Caco-2 (cell line): ENCODE data around the gene ZMAT5. TPM values are rescaled to one million over a fixed set of nuclear protein-coding genes. Genes with fewer than 3 reads are reported as not detected.

ENCODE experiments used
- BruUV-seq: library from RNA; stranded (reverse); fragments of 400-500 nt; replicated peaks from 2 replicates; lab custom pipeline; 2021; lab: Mats Ljungman, UMichigan
- CTCF ChIA-PET: fragments of 300-600 bp; sonication (Branson Sonifier 250); formaldehyde crosslinking; loops from one replicate; lab custom pipeline; 2022; ENCODE audit warnings: antibody characterized with exemption; lab: Charles Lee
- POLR2A ChIA-PET: fragments of 300-600 bp; sonication (Branson Sonifier 250); formaldehyde crosslinking; loops from one replicate; lab custom pipeline; 2022; ENCODE audit warnings: antibody characterized with exemption; lab: Charles Lee
- DNase-seq, 2 experiments: peaks; one replicate each; pipeline versions ENCODE4 v3.0.0 to v3.0.0-alpha.2; 2020 to 2022
- H3K27me3 ChIP-seq: replicated peaks from 2 replicates; pipeline ENCODE4 v1.6.0; 2011; ENCODE audit warnings: low read length; ENCODE audit not compliant: control insufficient read depth, insufficient read depth
- H3K36me3 ChIP-seq: 2 replicates; pipeline ENCODE4 v1.5.1; 2011; ENCODE audit warnings: low read length; ENCODE audit not compliant: control insufficient read depth, insufficient read depth
- H3K4me1 ChIP-seq: fragments of 250-450 bp; sonication (Bioruptor Pico); 2 replicates; pipeline ENCODE4 v1.5.1; 2020; ENCODE audit warnings: mild to moderate bottlenecking
- H3K4me3 ChIP-seq: 2 replicates; pipeline ENCODE4 v1.5.1; 2011; ENCODE audit warnings: low read depth, mild to moderate bottlenecking, control low read depth, low read length
- H3K9me3 ChIP-seq: fragments of 250-450 bp; sonication (Bioruptor Pico); 2 replicates; pipeline ENCODE4 v1.5.1; 2020; ENCODE audit warnings: mild to moderate bottlenecking, moderate library complexity
- H3K27ac Mint-ChIP-seq: one replicate; pipeline ENCODE4 v1.8.0; 2022; ENCODE audit warnings: mixed read lengths; ENCODE audit not compliant: unreplicated experiment
- H3K27me3 Mint-ChIP-seq: one replicate; pipeline ENCODE4 v1.8.0; 2022; ENCODE audit warnings: mixed read lengths; ENCODE audit not compliant: insufficient read depth, unreplicated experiment
- H3K36me3 Mint-ChIP-seq: one replicate; pipeline ENCODE4 v1.8.0; 2022; ENCODE audit warnings: mild to moderate bottlenecking, mixed read lengths; ENCODE audit not compliant: insufficient read depth, unreplicated experiment
- H3K4me1 Mint-ChIP-seq: one replicate; pipeline ENCODE4 v1.8.0; 2022; ENCODE audit warnings: low read depth, mixed read lengths; ENCODE audit not compliant: unreplicated experiment
- H3K4me3 Mint-ChIP-seq: one replicate; pipeline ENCODE4 v1.8.0; 2022; ENCODE audit warnings: mild to moderate bottlenecking, moderate library complexity, mixed read lengths; ENCODE audit not compliant: unreplicated experiment
- H3K9me3 Mint-ChIP-seq: one replicate; pipeline ENCODE4 v1.8.0; 2022; ENCODE audit warnings: mixed read lengths; ENCODE audit not compliant: unreplicated experiment
- intact Hi-C: fragments of 100-400 bp; cut with micrococcal nuclease; formaldehyde crosslinking; loops from one replicate; pipeline ENCODE4 v1.10.0; 2022; ENCODE audit not compliant: unreplicated experiment
- total RNA-seq: library from RNA; stranded (reverse); gene quantifications from 2 replicates; pipeline ENCODE4 v1.2.3, GENCODE V29; 2022
- TF ChIP-seq, protein P1 (sequence below), 2 experiments: fragments of 200-600 bp in 1 of 2; IDR thresholded peaks; 1 replicate in 1 of 2; 2 replicates in 1 of 2; pipeline versions ENCODE4 v1.5.1 to v1.8.0; 2011 to 2022; ENCODE audit warnings: antibody characterized with exemption in 1 of 2, control low read depth in 1 of 2, inconsistent platforms in 1 of 2, low read depth in 1 of 2, low read length in 1 of 2, mild to moderate bottlenecking in 1 of 2, moderate library complexity in 1 of 2; ENCODE audit not compliant: insufficient read depth in 1 of 2, severe bottlenecking in 1 of 2, unreplicated experiment in 1 of 2

Gene ZMAT5
- total RNA-seq, 1 experiment from 2014 or later = 19.7 TPM

DNA sequence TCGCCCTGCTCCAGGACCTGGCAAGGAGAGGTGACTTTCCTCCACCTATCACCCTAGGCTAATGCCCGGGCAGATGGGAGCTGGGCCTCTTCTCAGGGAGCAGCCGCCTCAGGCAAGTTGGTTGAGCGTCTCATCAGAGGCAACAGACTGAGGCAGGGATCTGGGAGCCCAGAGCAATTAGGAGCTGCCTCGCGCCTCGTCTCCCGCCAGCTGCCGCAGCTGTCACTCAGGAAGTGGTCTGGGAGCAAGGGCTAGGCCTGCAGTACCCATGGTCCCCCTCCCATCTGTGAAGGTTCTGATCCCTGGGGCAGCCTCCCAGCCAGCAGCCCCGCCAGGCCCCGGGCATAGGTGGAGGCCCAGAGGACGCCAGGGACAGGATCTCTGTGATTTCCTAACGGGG, 51.6 kb downstream of the ZMAT5 start:
- Histone ChIP-seq H3K4me3 (no peak overlapping the region), H3K4me1 (no peaks in the 10 kb centered on the region), H3K27me3 (peaks cover 1% of the 10 kb centered on the region), H3K9me3 (no peaks in the 10 kb centered on the region), H3K36me3 (no peaks in the 10 kb centered on the region)
- H3K36me3 Mint-ChIP-seq = no peaks in the 10 kb centered on the region
- H3K9me3 Mint-ChIP-seq = no peaks in the 10 kb centered on the region
- DNase-seq = no peak
- peaks cover 15% of the 10 kb centered on the region for H3K27me3 Mint-ChIP-seq
- intact Hi-C loops = no loop called here
- no peaks in the 10 kb centered on the region for H3K4me1 Mint-ChIP-seq
- CTCF ChIA-PET = no interaction called here
- no TSS peak for BruUV-seq
- POLR2A ChIA-PET = no interaction called here
- H3K27ac Mint-ChIP-seq = no peak overlapping the region
- TF ChIP-seq, protein P1, sequence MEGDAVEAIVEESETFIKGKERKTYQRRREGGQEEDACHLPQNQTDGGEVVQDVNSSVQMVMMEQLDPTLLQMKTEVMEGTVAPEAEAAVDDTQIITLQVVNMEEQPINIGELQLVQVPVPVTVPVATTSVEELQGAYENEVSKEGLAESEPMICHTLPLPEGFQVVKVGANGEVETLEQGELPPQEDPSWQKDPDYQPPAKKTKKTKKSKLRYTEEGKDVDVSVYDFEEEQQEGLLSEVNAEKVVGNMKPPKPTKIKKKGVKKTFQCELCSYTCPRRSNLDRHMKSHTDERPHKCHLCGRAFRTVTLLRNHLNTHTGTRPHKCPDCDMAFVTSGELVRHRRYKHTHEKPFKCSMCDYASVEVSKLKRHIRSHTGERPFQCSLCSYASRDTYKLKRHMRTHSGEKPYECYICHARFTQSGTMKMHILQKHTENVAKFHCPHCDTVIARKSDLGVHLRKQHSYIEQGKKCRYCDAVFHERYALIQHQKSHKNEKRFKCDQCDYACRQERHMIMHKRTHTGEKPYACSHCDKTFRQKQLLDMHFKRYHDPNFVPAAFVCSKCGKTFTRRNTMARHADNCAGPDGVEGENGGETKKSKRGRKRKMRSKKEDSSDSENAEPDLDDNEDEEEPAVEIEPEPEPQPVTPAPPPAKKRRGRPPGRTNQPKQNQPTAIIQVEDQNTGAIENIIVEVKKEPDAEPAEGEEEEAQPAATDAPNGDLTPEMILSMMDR (IDR thresholded peaks at IDR 0.05; ENCODE audit: insufficient read depth in 1 of 2, low read depth in 1 of 2, low read length in 1 of 2, severe bottlenecking in 1 of 2, unreplicated experiment in 1 of 2) = no peak
- no peak overlapping the region for H3K4me3 Mint-ChIP-seq

DNA sequence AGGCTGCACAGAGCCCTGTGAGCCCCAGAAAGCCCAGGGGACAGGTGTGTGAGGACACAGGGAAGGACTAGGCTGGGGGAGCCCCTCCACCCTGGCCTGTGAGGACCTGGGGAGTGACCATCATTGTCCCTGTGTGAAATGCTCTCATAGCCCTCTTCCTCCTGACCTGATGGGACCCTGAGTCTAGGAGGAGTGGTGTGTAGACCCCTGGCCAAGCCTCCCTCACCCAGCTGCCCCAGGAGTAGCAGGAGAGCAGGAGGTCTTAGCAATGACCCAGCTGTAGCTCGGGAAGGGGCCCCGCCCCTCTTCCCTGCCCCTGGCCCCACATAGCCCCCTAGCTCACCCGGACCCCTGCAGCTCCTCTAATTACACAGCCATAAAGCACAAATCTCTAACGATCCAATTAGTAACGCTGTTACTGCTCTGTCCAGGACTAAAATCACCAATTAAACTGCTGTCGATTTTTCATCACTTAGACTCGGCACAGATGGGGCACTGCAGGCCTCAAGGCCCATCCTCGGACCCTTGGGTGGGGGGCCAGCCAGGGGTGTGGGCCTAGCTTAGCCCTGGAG, 53.6 kb downstream of the ZMAT5 start:
- H3K27me3 Mint-ChIP-seq = peaks cover 10% of the 10 kb centered on the region

DNA sequence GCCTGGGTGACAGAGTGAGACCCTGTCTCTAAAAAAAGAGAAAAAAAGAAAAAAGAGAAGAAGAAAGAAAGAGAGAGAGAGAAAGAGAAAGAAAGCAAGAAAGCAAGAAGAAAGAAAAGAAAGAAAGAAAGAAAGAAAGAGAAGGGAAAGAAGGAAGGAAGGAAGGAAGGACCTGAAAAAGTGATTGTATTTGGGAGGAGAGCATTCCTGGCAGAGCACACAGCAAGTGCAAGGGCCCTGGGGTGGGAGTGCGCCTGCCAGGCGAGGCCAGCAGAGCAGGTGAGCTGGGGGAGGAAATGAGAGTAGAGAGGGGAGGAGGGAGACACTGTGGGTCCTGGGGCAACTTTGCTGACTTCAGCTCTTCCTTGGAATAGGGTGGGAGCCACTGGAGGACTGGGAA, 54.7 kb downstream of the ZMAT5 start:
- Histone ChIP-seq H3K4me1 (no peaks in the 10 kb centered on the region), H3K36me3 (no peaks in the 10 kb centered on the region), H3K27me3 (peaks cover 1% of the 10 kb centered on the region), H3K9me3 (no peaks in the 10 kb centered on the region), H3K4me3 (no peak overlapping the region)
- ChIA-PET CTCF (interaction anchor here (0.5 to 0.7 kb wide), 3 partner anchors 8 to 56 kb away, joined by 3 to 6 read pairs (median 4); no protein-coding TSS in a partner anchor), POLR2A (no interaction called here)
- intact Hi-C loops = no loop called here
- Mint-ChIP-seq H3K4me1 (no peaks in the 10 kb centered on the region), H3K9me3 (no peaks in the 10 kb centered on the region), H3K27me3 (peaks cover 10% of the 10 kb centered on the region), H3K36me3 (no peaks in the 10 kb centered on the region), H3K4me3 (no peak overlapping the region), H3K27ac (no peak overlapping the region)
- DNase-seq = no peak
- BruUV-seq = no TSS peak
- TF ChIP-seq, protein P1 (IDR thresholded peaks at IDR 0.05; ENCODE audit: insufficient read depth in 1 of 2, low read depth in 1 of 2, low read length in 1 of 2, severe bottlenecking in 1 of 2, unreplicated experiment in 1 of 2) = no peak

More for the DNA sequence above, 53.6 kb downstream of the ZMAT5 start:
- Histone ChIP-seq H3K4me3 (no peak overlapping the region), H3K9me3 (no peaks in the 10 kb centered on the region), H3K27me3 (peaks cover 1% of the 10 kb centered on the region), H3K36me3 (no peaks in the 10 kb centered on the region), H3K4me1 (no peaks in the 10 kb centered on the region)
- no peak for DNase-seq
- Mint-ChIP-seq H3K4me1 (no peaks in the 10 kb centered on the region), H3K9me3 (no peaks in the 10 kb centered on the region), H3K4me3 (no peak overlapping the region), H3K36me3 (no peaks in the 10 kb centered on the region), H3K27ac (no peak overlapping the region)
- ChIA-PET POLR2A (no interaction called here), CTCF (no interaction called here)
- BruUV-seq = no TSS peak
- intact Hi-C loops = no loop called here
- TF ChIP-seq, protein P1 (IDR thresholded peaks at IDR 0.05; ENCODE audit: insufficient read depth in 1 of 2, low read depth in 1 of 2, low read length in 1 of 2, severe bottlenecking in 1 of 2, unreplicated experiment in 1 of 2) = no peak
